HG03159 (cell line): ENCODE data around the gene SMIM10L2A.
A peak's percentile ranks its signal among the peaks of the same experiment; 100 is the strongest.
"Not testable (repeated sequence)": the region's sequence is repeated elsewhere in the genome, so short reads cannot be mapped to it uniquely, and the experiment has no call there.

Source experiments
- ATAC-seq: cut with Tn5 transposase; IDR thresholded peaks from one replicate; pipeline ENCODE4 v1.9.1; 2021; ENCODE audit warnings: mild to moderate bottlenecking, moderate library complexity; ENCODE audit not compliant: unreplicated experiment

SMIM10L2A gene

DNA sequence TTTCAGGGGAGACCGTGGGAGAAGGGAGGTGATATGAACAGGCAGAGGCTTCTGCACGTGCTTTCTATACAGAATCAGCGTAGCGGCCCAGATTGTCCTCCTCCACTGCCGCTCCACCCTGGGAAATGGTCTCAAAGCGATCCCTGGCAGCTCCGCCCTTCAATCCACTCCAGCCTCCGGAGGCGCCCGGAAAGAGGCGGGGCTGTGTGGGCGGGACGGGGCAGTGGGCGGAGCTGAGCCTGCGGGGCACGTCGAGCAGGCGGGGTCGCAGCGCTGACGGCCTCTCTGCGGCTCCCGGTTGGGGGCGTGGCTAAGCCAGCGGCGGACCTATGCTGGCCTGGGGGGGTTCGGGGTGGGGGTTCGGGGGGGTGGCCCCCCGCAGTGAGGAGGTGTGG is 210 bp upstream of the SMIM10L2A start:
- ATAC-seq: peak; percentile 86

DNA sequence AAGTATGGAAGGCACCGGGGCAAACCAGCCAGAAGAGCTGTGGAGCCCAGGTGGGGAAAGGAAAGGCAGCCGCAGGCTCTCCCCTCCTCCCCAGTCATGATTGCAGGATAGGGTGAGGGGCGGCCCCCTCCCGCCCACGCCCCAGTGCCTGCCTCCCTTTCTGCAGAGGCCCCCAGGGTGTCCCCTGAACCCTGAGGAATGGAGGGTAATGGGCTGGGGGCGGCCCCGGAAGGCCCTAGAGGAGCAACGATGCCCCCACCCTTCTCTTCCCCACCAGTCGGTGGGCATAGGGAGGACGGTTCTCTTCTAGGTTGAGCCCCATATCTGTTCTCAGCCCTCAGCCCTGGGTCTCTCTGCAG is 1.0 kb downstream of the SMIM10L2A start:
- not testable (repeated sequence) for ATAC-seq

DNA sequence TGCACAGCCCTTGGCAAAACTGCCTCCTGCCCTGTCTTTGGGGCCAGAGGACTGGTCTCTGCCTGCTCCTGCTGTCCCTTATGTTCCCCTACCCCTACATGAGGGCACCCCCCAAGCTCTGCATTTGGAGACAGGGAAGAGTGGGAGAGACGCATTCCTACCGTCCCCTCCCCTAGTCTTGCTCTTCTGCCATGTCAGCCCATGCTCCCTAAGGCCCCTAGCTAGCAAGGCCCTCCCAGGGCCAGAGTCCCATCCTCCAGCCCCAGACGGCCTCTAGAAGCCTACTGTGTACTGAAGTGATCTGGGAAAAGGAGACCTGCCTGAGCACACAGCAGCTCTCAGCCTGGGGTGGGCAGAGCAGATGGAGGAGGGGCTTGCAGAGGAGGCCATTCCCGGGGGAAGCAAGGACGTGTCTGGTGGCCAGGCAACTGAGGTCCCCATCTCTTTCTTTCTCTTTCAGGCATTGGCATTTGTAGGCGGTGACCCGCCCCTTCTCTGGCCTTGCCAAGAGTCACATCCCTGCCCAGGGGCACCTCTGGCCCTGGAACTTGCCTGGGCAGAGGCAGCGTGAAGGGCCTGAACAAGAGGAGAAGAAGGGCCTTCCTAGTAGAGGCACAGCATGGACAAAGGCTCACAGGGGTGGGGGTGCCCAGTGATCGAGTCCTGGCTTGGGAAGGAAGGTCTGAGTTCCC is 1.6 kb downstream of the SMIM10L2A start:
- ATAC-seq: not testable (repeated sequence)

DNA sequence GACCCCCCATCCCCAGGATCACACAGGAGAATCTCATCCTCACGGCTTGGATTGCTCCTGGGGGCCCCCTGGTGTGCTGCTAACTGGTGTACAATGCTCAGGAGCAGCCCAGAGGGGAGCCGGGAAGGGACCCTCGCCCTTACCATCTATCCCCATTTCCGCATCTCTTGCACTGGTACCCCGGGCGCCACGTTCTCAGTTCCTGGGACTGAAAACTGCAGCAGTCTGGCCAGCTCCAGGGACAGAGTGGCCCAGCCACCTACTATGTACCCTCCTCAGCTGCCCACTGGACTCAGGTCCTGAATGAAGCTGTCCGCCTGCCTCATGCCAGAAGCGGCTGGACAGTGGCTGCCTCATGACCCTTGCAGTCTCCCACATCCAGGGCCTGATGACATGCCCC is 2.7 kb downstream of the SMIM10L2A start:
- no peak for ATAC-seq

DNA sequence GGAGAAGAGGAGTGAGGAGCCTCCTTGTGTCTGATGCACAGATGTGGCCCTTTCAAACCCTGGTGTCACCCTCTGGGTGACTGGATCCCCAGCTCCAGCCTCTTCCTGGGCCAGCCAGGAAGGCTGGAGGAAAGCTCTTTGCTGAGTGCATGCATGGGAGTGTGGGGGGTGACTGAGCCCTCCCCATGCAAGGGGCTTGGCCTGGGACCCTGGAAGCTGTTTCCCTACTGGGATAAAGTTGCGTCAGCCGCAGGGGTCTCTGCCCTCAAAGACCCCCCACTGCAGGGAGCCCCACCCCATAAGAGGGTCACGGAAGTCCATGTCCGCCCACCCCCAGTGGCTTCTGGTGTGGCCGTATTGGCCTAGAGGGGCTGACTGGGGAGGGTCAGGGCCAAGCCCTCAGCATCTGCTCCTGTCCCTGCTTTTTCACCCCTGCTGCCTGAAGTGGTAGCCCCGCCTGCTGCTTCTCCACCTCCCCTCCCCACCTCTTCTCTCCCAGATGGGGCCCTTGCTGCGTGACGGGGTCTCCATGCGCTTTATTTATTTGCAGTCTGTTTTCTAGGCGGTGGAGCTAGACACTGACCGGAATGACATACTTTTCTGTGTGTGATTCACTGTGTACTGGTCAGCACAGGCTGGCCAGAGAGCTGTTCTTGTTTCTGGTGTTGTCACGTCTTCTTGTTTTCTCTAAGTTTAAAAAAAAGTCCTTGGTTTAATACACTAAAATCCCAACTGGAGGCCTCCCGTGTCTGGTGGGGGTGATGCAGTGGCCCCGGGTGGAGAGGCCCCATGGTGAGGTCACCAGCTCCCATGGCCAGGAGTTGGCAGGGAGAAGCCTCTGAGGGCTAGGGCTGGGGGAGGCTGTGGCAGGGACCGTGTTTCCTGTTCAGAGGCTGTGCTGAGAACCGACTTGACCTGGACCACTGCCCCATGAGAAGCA is 3.6 kb downstream of the SMIM10L2A start:
- ATAC-seq: no peak

DNA sequence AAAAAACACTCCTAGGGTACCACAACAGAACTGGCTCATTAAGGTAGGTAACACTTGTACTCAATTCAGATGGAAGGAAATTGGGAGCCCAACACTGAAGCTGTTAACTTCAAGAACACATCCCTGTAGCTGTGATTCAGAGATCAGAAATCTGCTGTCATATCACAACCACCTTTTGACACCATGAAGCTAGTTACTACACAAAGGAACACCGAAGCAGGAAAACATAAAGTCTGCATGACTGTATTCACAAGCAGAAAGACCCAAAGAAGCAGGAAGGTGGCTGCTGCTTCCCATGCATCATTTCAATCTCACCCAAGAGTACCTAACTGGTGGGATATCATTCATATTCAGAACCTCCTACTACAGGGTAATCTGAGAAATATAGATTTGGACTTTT is 7.7 kb downstream of the SMIM10L2A start:
- ATAC-seq: no peak

DNA sequence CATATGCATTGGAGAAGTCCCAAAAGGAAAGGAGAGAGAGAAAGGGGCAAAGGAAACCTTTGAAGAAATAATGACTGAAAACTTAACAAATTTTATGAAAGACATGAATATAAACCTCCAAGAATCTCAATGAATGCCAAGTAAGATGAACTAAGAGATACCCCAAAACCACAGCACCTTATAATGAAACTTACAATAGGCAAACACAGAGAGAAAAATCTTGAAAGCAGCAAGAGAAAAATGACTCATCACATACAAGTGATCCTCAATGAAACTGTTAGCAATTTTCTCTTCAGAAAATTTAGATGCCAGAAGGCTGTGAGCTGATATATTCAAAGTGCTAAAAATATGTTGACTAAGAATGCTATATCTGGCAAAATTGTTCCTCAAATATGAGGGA is 10.1 kb downstream of the SMIM10L2A start:
- no peak for ATAC-seq

DNA sequence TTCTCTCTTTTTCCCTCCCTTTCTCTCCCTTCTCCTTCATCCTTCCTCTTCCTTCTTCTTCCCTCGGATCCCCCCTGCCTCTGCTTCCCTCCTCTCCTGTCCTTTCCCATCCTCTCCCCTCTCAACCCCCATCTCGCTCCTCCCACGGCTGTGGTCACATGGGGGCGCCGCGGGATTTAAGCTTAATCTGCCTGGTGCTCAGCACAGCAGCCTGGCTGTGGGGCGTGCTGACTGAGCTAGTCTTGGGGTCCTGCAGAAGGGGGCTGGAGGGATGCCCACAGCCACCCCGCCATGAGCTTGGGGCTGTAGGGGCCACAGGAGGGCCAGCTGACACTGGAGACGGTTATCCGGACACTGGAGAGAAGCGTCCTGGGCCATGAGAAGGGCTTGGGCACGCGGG is 10.7 kb downstream of the SMIM10L2A start:
- no peak for ATAC-seq

DNA sequence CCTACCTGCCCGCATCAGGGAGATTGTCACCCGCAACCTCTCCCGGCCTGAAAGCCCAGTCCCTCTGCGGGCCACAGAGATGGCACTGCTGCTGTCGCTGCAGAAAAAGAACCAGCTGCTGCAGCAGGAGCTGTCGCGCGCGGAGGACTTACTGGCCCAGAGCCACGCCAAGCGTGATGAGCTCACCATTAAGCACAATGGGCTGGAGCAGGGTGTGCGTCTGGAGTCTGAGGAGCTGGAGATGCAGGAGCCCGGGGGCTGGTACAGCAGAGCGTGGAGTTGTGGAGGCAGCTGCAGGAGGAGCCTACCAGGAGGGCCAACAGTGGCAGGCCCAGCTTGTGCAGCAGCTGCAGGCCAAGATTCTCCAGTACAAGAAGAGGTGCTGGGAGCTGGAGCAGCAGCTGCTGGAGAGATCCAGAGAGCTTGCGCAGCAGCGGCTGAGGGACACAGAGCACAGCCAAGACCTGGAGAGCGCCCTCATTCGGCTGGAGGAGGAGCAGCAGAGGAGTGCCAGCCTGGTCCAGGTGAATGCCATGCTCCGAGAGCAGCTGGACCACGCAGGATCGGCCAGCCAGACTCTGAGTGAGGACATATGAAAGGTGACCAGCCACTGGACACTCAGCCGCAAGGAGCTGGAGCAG is 11.3 kb downstream of the SMIM10L2A start:
- no peak for ATAC-seq

DNA sequence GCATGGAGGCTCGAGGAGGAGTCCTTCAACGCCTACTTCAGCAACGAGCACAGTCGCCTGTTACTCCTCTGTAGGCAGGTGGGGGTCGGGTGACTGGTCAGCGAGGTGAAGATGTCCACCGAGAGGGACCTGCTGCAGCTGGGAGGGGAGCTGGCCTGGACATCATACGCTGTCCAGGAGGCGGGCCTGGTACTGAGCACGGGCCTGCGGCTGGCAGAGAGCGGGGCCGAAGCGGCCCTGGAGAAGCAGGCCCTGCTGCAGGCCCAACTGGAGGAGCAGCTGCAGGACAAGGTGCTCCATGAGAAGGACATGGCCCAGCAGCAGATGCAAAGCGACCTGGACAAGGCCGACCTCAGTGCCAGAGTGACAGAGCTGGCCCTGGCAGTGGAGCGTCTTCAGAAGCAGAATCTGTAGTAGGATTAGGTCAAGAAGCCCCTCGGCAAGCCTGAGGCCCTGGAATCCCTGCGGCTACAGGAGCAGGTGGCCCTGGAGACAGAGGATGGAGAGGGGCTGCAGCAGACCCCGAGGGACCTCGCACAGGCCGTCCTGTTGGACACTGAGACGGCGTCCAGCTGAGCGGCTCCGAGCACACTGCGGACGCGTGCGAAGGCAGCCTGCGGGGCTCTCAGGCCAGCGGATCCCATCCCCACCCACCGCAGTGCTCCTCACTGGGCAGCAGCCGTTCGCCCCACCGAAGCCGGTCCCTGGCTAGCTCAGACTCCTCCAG is 11.9 kb downstream of the SMIM10L2A start:
- no peak for ATAC-seq

DNA sequence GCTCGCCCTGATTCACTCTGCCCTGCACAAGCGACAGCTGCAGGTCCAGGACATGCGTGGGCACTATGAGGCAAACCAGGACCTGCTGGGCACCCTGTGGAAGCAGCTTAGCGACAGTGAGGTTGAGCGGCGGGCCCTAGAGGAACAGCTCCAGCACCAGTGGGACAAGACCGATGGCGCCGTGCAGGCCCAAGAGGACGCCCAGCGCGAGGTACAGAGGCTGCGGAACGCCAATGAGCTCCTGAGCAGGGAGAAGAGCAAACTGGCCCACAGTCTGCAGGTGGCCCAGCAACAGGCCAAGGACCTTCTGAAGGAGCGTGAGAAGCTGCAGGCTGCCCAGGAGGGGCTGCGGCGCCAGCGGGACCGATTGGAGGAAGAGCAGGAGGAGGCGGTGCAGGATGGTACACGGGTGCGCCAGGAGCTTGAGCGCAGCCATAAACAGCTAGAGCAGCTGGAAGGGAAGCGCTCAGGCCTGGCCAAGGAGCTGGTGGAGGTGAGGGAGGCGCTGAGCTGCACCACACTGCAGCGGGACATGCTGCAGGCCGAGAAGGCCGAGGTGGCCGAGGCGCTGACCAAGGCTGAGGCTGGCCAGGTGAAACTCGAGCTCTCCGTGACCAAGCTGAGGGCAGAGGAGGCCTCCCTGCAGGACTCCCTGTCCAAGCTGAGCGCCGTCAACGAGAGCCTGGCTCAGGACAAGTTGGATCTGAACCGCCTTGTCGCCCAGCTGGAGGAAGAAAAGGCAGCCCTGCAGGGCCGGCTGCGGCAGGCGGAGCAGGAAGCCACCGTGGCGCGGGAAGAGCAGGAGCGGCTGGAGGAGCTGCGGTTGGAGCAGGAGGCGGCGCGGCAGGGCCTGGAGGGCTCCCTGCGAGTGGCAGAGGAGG is 12.8 kb downstream of the SMIM10L2A start:
- ATAC-seq: no peak

DNA sequence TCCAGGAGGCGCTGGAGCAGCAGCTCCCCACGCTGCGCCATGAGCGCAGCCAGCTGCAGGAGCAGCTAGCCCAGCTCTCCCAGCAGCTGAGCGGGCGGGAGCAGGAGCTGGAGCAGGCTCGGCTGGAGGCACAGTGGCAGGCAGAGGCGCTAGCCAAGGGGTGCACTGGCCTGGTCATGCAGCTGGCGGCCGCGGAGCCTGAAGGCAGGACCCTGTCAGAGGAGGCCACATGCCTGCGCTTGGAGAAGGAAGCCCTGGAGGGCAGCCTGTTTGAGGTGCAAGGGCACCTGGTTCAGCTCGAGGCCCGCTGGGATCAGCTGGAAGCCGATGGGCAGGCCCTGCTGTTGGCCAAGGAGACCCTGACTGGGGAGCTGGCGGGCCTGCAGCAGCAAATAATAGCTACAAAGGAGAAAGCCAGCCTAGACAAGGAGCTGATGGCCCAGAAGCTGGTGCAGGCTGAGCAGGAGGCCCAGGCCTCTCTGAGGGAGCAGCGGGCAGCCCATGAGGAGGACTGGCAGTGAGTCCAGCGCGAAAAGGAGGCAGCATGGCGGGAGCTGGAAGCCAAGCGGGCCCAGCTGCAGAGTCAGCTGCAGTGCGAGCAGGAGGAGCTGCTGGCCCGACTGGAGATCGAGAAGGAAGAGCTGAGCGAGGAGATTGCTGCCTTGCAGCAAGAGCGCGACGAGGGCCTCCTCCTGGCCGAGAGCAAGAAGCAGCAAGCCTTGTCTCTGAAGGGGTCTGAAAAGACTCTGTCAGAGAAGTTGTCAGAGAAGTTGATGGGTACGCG is 13.6 kb downstream of the SMIM10L2A start:
- no peak for ATAC-seq

DNA sequence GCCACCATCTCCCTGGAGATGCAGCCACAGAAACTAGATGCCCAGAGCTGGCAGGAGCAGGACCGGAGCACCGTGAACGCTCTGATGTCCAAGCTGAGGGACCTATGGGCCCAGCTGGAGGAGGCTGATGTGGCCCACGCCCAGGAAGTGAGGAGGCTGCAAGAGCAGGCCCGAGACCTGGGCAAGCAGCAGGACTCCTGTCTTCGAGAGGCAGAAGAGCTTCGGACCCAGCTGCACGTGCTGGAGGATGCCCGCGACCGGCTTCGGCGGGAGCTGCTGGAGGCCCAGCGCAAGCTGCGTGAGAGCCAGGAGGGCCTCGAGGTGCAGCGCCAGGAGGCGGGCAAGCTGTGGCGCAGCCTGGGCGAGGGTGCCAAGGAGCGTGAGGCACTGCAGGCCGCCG is 14.2 kb downstream of the SMIM10L2A start:
- no peak for ATAC-seq

DNA sequence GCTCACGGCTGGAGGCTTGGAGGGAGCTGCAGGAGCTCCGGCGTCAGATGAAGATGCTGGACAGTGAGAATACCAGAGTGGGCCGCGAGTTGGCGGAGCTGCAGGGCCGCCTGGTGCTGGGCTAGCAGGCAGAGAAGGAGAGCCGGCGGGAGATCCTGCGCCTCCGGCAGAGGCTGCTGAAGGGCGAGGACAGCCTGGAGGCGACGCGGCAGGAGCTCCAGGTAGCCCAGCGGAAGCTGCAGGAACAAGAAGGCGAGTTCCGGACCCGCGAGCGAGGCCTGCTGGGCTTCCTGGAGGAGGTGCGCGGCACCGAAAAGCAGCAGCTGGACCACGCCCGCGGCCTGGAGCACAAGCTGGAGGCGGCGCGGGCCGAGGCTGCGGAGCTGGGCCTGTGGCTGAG is 14.7 kb downstream of the SMIM10L2A start:
- ATAC-seq: no peak

DNA sequence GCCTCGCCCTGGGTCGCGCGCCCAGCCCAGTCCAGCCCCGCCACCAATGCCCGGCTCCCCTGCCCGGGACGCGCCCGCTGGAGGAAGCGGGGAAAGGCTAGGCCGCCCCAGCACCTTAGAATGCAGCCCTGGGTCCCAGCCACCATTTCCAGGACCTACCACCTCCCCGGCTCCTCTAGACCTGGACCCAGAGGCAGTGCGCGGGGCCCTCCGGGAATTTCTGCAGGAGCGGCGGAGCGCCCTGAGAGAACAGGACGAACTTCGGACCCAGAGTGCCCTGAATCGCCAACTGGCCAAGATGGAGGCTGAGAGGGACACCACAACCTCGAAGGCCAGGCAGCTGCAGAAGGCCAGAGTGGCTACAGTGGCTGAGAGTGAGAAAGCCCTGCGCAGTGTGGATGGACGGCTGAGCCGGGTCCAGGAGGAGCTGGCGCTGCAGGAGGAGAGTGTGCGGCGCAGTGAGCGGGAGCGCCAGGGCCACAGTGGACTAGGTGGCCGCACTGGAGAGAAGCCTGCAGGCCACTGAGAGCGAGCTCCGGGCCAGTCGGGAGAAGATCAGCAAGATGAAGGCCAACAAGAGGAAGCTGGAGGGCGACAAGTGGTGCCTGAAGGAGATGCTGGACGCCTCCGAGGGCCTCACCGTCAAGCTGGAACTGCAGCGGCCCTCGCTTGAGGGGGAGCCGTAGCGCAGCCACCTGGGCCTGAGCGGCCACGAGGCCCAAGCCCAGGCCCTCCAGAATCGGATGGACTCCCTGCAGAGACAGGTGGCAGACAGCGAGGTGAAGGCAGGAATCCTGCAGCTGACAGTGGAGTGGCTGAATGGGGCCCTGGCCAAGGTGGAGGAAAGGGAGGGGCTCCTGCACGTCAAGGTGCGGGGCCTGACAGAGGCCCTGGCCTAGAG is 15.5 kb downstream of the SMIM10L2A start:
- ATAC-seq: no peak

DNA sequence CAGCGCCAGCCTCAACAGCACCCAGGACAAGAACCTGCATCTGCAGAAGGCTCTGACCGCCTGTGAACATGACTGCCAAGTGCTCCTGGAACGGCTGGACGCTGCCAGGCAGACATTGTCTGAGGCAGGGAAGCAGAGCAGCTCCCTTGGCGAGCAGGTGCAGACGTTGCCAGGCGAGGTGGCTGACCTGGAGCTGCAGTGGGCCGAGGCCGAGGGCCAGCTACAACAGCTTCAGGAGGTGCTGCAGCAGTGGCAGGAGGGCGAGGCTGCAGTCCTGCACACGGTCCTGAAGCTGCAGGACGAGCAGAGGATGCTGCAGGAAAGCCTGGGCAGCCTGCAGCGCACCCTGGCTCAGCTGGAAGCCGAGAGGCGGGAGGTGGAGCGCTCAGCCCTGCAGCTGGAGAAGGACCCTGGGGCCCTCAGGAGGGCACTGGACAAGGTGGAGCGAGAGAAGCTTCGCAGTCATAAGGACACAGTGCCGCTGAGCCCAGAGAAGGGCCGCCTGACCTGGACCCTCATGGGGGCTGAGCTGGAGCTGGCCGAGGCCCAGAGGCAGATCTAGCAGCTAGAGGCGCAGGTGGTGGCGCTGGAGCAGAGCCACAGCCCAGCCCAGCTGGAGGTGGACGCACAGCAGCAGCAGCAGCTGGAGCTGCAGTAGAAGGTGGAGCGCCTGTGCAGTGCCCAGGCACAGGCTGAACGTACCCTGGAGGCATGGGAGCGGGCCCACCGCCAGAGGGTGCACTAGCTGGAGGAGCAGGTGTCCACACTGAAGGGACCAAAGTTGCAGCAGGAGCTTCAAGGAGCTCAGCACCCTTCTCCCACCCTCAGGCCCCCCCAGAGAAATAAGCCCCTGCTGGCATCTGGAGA is 16.4 kb downstream of the SMIM10L2A start:
- no peak for ATAC-seq

DNA sequence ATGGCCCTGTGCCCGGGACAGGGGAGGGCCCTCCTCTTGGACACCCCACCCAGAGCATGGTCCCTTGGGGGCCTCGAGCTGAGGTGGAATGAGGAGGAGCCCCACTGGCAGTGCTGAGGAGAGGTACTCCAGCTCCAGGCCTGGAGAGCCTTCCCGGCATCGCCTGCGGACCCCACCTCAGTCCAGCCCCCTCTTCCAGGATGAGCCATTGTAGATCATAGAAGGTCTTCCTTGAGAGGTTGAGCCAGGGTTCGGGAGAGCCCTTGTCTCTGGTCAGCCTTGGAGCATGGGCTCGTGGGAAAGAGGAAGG is 16.9 kb downstream of the SMIM10L2A start:
- no peak for ATAC-seq
